Measurements from ENCODE around the gene SCARB1.
"Not testable (repeated sequence)": the region's sequence is repeated elsewhere in the genome, so short reads cannot be mapped to it uniquely, and the experiment has no call there.

The SCARB1 gene

DNA sequence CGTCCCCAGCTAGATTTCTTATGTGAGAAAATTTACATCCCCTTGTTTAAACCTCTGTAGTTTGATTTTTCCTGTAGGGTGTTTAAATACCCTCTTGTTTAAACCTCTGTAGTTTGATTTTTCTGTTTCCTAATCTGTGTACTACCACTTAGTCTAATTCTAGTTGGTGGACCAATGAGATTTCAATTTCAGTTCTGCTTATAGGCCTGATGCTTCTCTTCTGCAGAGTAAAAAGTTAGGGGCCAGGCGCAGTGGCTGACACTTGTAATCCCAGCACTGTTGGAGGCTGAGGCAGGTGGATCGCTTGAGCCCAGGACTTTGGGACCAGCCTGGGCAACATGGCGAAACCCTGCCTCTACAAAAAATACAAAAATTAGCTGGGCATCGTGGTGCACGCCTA lies 39.3 kb upstream of the SCARB1 start (continued):
- TF ChIP-seq, protein P1, sequence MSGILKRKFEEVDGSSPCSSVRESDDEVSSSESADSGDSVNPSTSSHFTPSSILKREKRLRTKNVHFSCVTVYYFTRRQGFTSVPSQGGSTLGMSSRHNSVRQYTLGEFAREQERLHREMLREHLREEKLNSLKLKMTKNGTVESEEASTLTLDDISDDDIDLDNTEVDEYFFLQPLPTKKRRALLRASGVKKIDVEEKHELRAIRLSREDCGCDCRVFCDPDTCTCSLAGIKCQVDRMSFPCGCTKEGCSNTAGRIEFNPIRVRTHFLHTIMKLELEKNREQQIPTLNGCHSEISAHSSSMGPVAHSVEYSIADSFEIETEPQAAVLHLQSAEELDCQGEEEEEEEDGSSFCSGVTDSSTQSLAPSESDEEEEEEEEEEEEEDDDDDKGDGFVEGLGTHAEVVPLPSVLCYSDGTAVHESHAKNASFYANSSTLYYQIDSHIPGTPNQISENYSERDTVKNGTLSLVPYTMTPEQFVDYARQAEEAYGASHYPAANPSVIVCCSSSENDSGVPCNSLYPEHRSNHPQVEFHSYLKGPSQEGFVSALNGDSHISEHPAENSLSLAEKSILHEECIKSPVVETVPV (CRISPR knock-in tag; IDR thresholded peaks at IDR 0.05): no peak
- TF ChIP-seq RARB (CRISPR knock-in tag; IDR thresholded peaks at IDR 0.05) (no peak), ZFP30 (CRISPR knock-in tag; IDR thresholded peaks at IDR 0.05) (no peak), ZNF565 (CRISPR knock-in tag; conservative IDR thresholded peaks at IDR 0.05; ENCODE audit: low read depth) (no peak), ZNF70 (CRISPR knock-in tag; IDR thresholded peaks at IDR 0.05) (no peak), ZFP3 (CRISPR knock-in tag; IDR thresholded peaks at IDR 0.05) (no peak), ZC3H10 (CRISPR knock-in tag; IDR thresholded peaks at IDR 0.05) (no peak), CREB5 (CRISPR knock-in tag; IDR thresholded peaks at IDR 0.05; ENCODE audit: low read depth) (no peak)

GRCh38 chr12:124901003-124901402 lies 37.3 kb upstream of the SCARB1 start:
- no peak for ATAC-seq

DNA sequence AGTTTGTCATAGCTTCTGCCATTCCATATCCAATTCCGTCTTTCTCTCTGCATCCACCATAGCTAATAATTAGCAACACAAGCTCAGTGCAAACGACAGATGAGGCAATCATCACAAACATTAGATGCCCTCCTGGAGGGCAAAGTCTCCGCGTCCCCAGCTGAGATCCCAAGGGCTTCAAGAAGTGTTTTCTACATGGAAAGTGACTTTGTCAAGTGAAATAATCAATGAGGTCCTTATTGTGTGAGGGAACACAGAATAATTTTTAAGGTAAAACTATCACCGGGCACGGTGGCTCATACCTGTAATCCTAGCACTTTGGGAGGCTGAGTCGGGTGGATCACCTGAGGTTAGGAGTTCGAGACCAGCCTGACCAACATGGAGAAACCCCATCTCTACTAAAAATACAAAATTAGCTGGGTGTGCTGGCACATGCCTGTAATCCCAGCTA lies 36.7 kb upstream of the SCARB1 start:
- not testable (repeated sequence) for ATAC-seq

More at GRCh38 chr12:124901003-124901402, 37.3 kb upstream of the SCARB1 start:
- TF ChIP-seq ISL1 (CRISPR knock-in tag; IDR thresholded peaks at IDR 0.05) (no peak), SNAI2 (CRISPR knock-in tag; IDR thresholded peaks at IDR 0.05) (no peak), ZNF565 (CRISPR knock-in tag; conservative IDR thresholded peaks at IDR 0.05; ENCODE audit: low read depth) (no peak), ESRRG (CRISPR knock-in tag; IDR thresholded peaks at IDR 0.05) (no peak), RARB (CRISPR knock-in tag; IDR thresholded peaks at IDR 0.05) (no peak), CREB5 (CRISPR knock-in tag; IDR thresholded peaks at IDR 0.05; ENCODE audit: low read depth) (no peak), TCF4 (CRISPR knock-in tag; IDR thresholded peaks at IDR 0.05; ENCODE audit: borderline replicate concordance) (no peak), ZC3H10 (CRISPR knock-in tag; IDR thresholded peaks at IDR 0.05) (no peak), OSR1 (CRISPR knock-in tag; IDR thresholded peaks at IDR 0.05) (no peak), ZFP3 (CRISPR knock-in tag; IDR thresholded peaks at IDR 0.05) (no peak), GLIS3 (CRISPR knock-in tag; IDR thresholded peaks at IDR 0.05) (no peak), ZNF8 (CRISPR knock-in tag; IDR thresholded peaks at IDR 0.05) (no peak), BACH2 (CRISPR knock-in tag; IDR thresholded peaks at IDR 0.05; ENCODE audit: borderline replicate concordance) (no peak), TOX (CRISPR knock-in tag; IDR thresholded peaks at IDR 0.05; ENCODE audit: borderline replicate concordance) (no peak), ZFP30 (CRISPR knock-in tag; IDR thresholded peaks at IDR 0.05) (no peak), ZNF70 (CRISPR knock-in tag; IDR thresholded peaks at IDR 0.05) (no peak), PPARA (CRISPR knock-in tag; IDR thresholded peaks at IDR 0.05; ENCODE audit: borderline replicate concordance) (no peak), TSHZ2 (CRISPR knock-in tag; IDR thresholded peaks at IDR 0.05) (no peak)
- TF ChIP-seq, protein P1 (CRISPR knock-in tag; IDR thresholded peaks at IDR 0.05): no peak
- TF ChIP-seq, protein P2, sequence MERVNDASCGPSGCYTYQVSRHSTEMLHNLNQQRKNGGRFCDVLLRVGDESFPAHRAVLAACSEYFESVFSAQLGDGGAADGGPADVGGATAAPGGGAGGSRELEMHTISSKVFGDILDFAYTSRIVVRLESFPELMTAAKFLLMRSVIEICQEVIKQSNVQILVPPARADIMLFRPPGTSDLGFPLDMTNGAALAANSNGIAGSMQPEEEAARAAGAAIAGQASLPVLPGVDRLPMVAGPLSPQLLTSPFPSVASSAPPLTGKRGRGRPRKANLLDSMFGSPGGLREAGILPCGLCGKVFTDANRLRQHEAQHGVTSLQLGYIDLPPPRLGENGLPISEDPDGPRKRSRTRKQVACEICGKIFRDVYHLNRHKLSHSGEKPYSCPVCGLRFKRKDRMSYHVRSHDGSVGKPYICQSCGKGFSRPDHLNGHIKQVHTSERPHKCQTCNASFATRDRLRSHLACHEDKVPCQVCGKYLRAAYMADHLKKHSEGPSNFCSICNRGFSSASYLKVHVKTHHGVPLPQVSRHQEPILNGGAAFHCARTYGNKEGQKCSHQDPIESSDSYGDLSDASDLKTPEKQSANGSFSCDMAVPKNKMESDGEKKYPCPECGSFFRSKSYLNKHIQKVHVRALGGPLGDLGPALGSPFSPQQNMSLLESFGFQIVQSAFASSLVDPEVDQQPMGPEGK (CRISPR knock-in tag; IDR thresholded peaks at IDR 0.05; ENCODE audit: borderline replicate concordance): no peak
